Loucy (cell line): ENCODE measurements around the gene SLC28A1.

ENCODE experiments used
- H2AFZ ChIP-seq: fragments of 200-600 bp; sonication (generic); 2 replicates; pipeline ENCODE4 v1.6.0; 2016; ENCODE audit warnings: antibody characterized with exemption, mild to moderate bottlenecking, low read length, moderate library complexity
- H3F3A ChIP-seq: fragments of 200-600 bp; 2 replicates; pipeline ENCODE4 v1.6.0; 2016; ENCODE audit warnings: antibody characterized with exemption, low read depth, mild to moderate bottlenecking
- H3K27me3 ChIP-seq: fragments of 200-600 bp; sonication (generic); 2 replicates; pipeline ENCODE4 v1.6.1; 2014; ENCODE audit warnings: low read length, mild to moderate bottlenecking; ENCODE audit not compliant: insufficient read depth, poor library complexity, severe bottlenecking
- H3K36me3 ChIP-seq: fragments of 200-600 bp; sonication (generic); 2 replicates; pipeline ENCODE4 v1.6.1; 2016; ENCODE audit warnings: low read length; ENCODE audit not compliant: insufficient read depth
- H3K4me1 ChIP-seq: fragments of 200-600 bp; sonication (generic); 2 replicates; pipeline ENCODE4 v1.5.1; 2014; ENCODE audit warnings: low read length, mild to moderate bottlenecking; ENCODE audit not compliant: insufficient read depth, poor library complexity, severe bottlenecking
- H3K4me2 ChIP-seq: fragments of 200-600 bp; sonication (generic); 2 replicates; pipeline ENCODE4 v1.6.0; 2014; ENCODE audit warnings: antibody characterized with exemption, low read length, low read depth, mild to moderate bottlenecking; ENCODE audit not compliant: poor library complexity, severe bottlenecking
- H3K4me3 ChIP-seq: fragments of 200-600 bp; sonication (generic); 2 replicates; pipeline ENCODE4 v1.5.1; 2014; ENCODE audit warnings: low read length, mild to moderate bottlenecking, mixed read lengths; ENCODE audit not compliant: poor library complexity, severe bottlenecking
- H3K79me2 ChIP-seq: fragments of 200-600 bp; sonication (generic); 2 replicates; pipeline ENCODE4 v1.6.1; 2014; ENCODE audit warnings: low read length; ENCODE audit not compliant: insufficient read depth
- H3K9ac ChIP-seq: fragments of 200-600 bp; sonication (generic); 2 replicates; pipeline ENCODE4 v1.6.0; 2014; ENCODE audit warnings: mild to moderate bottlenecking, low read depth, low read length, moderate library complexity; ENCODE audit not compliant: poor library complexity, severe bottlenecking
- H3K9me2 ChIP-seq: fragments of 200-600 bp; sonication (generic); replicated peaks from 2 replicates; pipeline ENCODE4 v1.6.1; 2016; ENCODE audit warnings: low read depth, low read length, mixed read lengths
- H3K9me3 ChIP-seq: fragments of 200-600 bp; sonication (generic); 2 replicates; pipeline ENCODE4 v1.6.1; 2014; ENCODE audit warnings: mild to moderate bottlenecking, antibody characterized with exemption, low read length, low read depth; ENCODE audit not compliant: insufficient read depth
- H4K20me1 ChIP-seq: fragments of 200-600 bp; sonication (generic); 2 replicates; pipeline ENCODE4 v1.6.0; 2014; ENCODE audit warnings: antibody characterized with exemption, low read length, mild to moderate bottlenecking; ENCODE audit not compliant: insufficient read depth, poor library complexity, severe bottlenecking
- EZH2phosphoT487 ChIP-seq: fragments of 200-600 bp; IDR thresholded peaks from 2 replicates; pipeline ENCODE4 v1.6.1; 2018; ENCODE audit warnings: antibody characterized with exemption, mild to moderate bottlenecking, moderate library complexity, borderline replicate concordance
- TF ChIP-seq, protein P1 (sequence below): fragments of 200-600 bp; sonication (generic); conservative IDR thresholded peaks from 2 replicates; pipeline ENCODE4 v1.5.1; 2014; ENCODE audit warnings: mild to moderate bottlenecking, antibody characterized with exemption, low read length

SLC28A1 gene

DNA sequence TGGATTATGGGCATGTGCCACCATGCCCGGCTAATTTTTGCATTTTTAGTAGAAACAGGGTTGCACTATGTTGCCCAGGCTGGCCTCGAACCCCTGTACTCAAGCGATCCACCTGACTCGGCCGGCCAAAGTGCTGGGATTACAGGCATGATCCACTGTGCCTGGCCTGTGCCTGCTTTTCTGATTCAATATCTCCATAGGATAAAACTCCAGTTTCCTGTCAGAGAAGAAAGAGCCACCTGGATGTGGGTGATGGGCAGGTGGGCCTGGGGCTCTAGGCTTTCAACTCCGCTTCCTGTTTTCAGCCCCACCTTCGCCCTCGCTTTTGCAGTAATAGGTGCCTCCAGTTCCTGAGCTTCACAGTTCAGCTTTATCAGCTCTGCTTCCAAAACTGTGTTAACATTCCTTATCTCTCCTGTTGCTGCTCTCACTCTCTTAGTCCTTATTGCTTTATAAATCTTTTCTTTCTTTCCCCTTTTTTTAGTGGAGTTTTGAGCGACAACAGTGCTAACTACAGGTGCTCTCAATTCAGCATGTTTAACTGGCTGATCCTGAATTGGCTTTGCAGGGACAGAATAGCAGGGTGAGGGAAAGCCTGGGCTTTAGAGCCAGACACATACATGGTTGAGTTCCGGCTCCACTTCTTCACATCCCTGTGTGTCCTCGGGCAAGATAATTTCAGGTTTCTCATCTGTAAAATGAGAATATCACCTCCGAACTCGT, 76.1 kb downstream of the SLC28A1 start:
- Histone ChIP-seq H3K9me3 (no peaks in the 10 kb centered on the region), H3K4me1 (peaks cover 6% of the 10 kb centered on the region), H4K20me1 (no peaks in the 10 kb centered on the region), H3K9me2 (no peaks in the 10 kb centered on the region), H3F3A (no peaks in the 10 kb centered on the region), H3K9ac (no peak overlapping the region), H3K36me3 (no peaks in the 10 kb centered on the region), H3K27me3 (no peaks in the 10 kb centered on the region), H3K79me2 (no peaks in the 10 kb centered on the region), H3K4me3 (no peak overlapping the region), H2AFZ (no peak overlapping the region), H3K4me2 (no peak overlapping the region)
- TF ChIP-seq EZH2phosphoT487, result no peak
- TF ChIP-seq, protein P1, sequence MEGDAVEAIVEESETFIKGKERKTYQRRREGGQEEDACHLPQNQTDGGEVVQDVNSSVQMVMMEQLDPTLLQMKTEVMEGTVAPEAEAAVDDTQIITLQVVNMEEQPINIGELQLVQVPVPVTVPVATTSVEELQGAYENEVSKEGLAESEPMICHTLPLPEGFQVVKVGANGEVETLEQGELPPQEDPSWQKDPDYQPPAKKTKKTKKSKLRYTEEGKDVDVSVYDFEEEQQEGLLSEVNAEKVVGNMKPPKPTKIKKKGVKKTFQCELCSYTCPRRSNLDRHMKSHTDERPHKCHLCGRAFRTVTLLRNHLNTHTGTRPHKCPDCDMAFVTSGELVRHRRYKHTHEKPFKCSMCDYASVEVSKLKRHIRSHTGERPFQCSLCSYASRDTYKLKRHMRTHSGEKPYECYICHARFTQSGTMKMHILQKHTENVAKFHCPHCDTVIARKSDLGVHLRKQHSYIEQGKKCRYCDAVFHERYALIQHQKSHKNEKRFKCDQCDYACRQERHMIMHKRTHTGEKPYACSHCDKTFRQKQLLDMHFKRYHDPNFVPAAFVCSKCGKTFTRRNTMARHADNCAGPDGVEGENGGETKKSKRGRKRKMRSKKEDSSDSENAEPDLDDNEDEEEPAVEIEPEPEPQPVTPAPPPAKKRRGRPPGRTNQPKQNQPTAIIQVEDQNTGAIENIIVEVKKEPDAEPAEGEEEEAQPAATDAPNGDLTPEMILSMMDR, result no peak

DNA sequence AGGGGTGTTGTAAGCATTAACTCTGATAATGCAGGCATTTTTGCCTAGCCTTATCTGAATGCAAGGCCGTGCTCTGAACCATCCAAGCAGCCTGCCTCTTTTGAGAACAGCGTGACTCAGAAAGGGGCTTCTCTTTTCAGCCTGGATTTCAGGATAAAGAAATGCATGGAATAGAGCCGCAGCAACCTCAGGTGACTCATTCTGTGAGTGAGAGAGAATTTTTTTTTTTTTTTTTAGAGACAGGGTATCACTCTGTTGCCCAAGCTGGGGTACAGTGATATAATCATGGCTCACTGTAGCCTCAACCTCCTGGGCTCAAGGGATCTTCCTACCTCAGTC, 76.6 kb downstream of the SLC28A1 start:
- H3K4me1 ChIP-seq, result peaks cover 6% of the 10 kb centered on the region
- H3K4me3 ChIP-seq, result no peak overlapping the region
- H3K27me3 ChIP-seq, result no peaks in the 10 kb centered on the region
- H3K79me2 ChIP-seq, result no peaks in the 10 kb centered on the region
- H2AFZ ChIP-seq, result no peak overlapping the region
- H3K9me3 ChIP-seq, result no peaks in the 10 kb centered on the region
- no peaks in the 10 kb centered on the region for H3K36me3 ChIP-seq
- H3K9ac ChIP-seq, result no peak overlapping the region
- TF ChIP-seq, protein P1, result no peak
- TF ChIP-seq EZH2phosphoT487, result no peak
- H3F3A ChIP-seq, result no peaks in the 10 kb centered on the region
- no peak overlapping the region for H3K4me2 ChIP-seq
- no peaks in the 10 kb centered on the region for H4K20me1 ChIP-seq
- H3K9me2 ChIP-seq, result no peaks in the 10 kb centered on the region

DNA sequence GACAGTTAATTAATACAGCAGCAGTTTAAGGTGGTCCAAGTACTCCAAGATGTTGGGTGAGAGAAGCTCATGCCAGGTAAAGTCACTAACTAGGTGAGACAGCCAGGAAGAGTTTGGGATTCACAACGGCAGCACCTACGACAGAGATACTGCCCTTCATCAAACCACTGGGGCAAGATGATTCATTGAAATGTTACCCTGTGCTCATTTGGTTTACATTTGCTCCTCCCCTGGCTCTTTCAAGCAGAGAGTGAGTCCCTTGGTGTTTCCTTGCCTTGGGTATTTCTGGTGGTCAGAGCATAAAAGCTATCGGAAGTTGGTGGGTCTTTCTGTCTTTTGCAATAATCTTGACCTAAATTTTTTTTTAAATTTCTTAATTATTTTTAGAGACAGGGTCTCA, 77.2 kb downstream of the SLC28A1 start:
- Histone ChIP-seq H4K20me1 (no peaks in the 10 kb centered on the region), H2AFZ (no peak overlapping the region)

More for the DNA sequence above, 77.2 kb downstream of the SLC28A1 start:
- H3K4me1 ChIP-seq, result peaks cover 6% of the 10 kb centered on the region
- TF ChIP-seq, protein P1, result no peak
- no peak for TF ChIP-seq EZH2phosphoT487
- no peak overlapping the region for H3K4me2 ChIP-seq
- H3F3A ChIP-seq, result no peaks in the 10 kb centered on the region
- H3K27me3 ChIP-seq, result no peaks in the 10 kb centered on the region
- H3K36me3 ChIP-seq, result no peaks in the 10 kb centered on the region
- H3K9ac ChIP-seq, result no peak overlapping the region
- H3K79me2 ChIP-seq, result no peaks in the 10 kb centered on the region
- H3K4me3 ChIP-seq, result no peak overlapping the region
- H3K9me2 ChIP-seq, result no peaks in the 10 kb centered on the region
- H3K9me3 ChIP-seq, result no peaks in the 10 kb centered on the region
